ENCODE measurements around the gene SAP30BP.

SAP30BP gene

DNA sequence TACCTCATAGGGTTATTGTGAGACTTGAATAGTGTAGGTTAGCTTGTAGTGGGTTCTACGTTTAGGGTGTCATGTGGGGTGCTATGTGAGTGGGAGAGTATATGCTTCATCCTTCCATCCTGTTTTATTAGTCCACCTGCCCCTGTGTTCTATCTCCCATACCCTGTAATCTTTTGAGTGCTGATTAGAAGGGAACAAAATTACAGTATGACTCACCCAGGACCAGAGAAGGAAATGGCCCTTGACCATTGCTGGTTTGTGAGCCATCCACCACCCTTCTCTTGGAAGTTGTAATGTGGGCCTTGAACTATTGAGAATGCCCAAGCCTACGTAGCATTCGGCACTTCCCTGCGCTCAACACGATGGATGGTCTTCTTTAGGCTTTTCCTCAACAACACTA lies 17.1 kb downstream of the SAP30BP start:
- TF ChIP-seq ARNT (IDR thresholded peaks at IDR 0.05) (no peak), CTBP1 (IDR thresholded peaks at IDR 0.05; ENCODE audit: borderline replicate concordance) (no peak), LEF1 (IDR thresholded peaks at IDR 0.05; ENCODE audit: borderline replicate concordance) (no peak), NFRKB (IDR thresholded peaks at IDR 0.05) (no peak), L3MBTL2 (conservative IDR thresholded peaks at IDR 0.05) (no peak), FOXA1 (IDR thresholded peaks at IDR 0.05) (no peak), FOXK2 (IDR thresholded peaks at IDR 0.05) (no peak), HDGF (IDR thresholded peaks at IDR 0.05; ENCODE audit: borderline replicate concordance) (no peak), SP1 (IDR thresholded peaks at IDR 0.05) (no peak), TARDBP (IDR thresholded peaks at IDR 0.05) (no peak), SUZ12 (IDR thresholded peaks at IDR 0.05) (no peak), ZNF384 (IDR thresholded peaks at IDR 0.05) (no peak), ELF4 (IDR thresholded peaks at IDR 0.05) (no peak), BHLHE40 (IDR thresholded peaks at IDR 0.05; ENCODE audit: borderline replicate concordance) (no peak), FOXM1 (IDR thresholded peaks at IDR 0.05; ENCODE audit: borderline replicate concordance) (no peak)
- TF ChIP-seq, protein P1, sequence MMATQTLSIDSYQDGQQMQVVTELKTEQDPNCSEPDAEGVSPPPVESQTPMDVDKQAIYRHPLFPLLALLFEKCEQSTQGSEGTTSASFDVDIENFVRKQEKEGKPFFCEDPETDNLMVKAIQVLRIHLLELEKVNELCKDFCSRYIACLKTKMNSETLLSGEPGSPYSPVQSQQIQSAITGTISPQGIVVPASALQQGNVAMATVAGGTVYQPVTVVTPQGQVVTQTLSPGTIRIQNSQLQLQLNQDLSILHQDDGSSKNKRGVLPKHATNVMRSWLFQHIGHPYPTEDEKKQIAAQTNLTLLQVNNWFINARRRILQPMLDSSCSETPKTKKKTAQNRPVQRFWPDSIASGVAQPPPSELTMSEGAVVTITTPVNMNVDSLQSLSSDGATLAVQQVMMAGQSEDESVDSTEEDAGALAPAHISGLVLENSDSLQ (IDR thresholded peaks at IDR 0.05), result no peak
- no peak for DNase-seq (ENCODE audit: extremely low spot score)
- ChIA-PET POLR2A (no interaction called here), CTCF (interaction anchor here (0.6 to 1.8 kb wide), 4 partner anchors 9 to 65 kb away, joined by 3 to 8 read pairs (median 4); no protein-coding TSS in a partner anchor)

- TF ChIP-seq SP1 (IDR thresholded peaks at IDR 0.05), result no peak
- no peak for TF ChIP-seq ARNT (IDR thresholded peaks at IDR 0.05)
- TF ChIP-seq BHLHE40 (IDR thresholded peaks at IDR 0.05; ENCODE audit: borderline replicate concordance), result no peak
- no peak for TF ChIP-seq NFRKB (IDR thresholded peaks at IDR 0.05)
- no peak for TF ChIP-seq ZNF384 (IDR thresholded peaks at IDR 0.05)
- TF ChIP-seq LEF1 (IDR thresholded peaks at IDR 0.05; ENCODE audit: borderline replicate concordance), result no peak
- TF ChIP-seq FOXK2 (IDR thresholded peaks at IDR 0.05), result no peak
- TF ChIP-seq FOXM1 (IDR thresholded peaks at IDR 0.05; ENCODE audit: borderline replicate concordance), result no peak
- no peak for TF ChIP-seq FOXA1 (IDR thresholded peaks at IDR 0.05)
- TF ChIP-seq HDGF (IDR thresholded peaks at IDR 0.05; ENCODE audit: borderline replicate concordance), result no peak
- no peak for TF ChIP-seq SUZ12 (IDR thresholded peaks at IDR 0.05)
- no peak for TF ChIP-seq TARDBP (IDR thresholded peaks at IDR 0.05)
- no peak for TF ChIP-seq ELF4 (IDR thresholded peaks at IDR 0.05)
- TF ChIP-seq, protein P1 (IDR thresholded peaks at IDR 0.05), result no peak
- no peak for TF ChIP-seq CTBP1 (IDR thresholded peaks at IDR 0.05; ENCODE audit: borderline replicate concordance)
- TF ChIP-seq L3MBTL2 (conservative IDR thresholded peaks at IDR 0.05), result no peak
- ChIA-PET POLR2A (interaction anchor here (1.2 kb wide), 1 partner anchor 95 kb away, joined by 3 read pairs; a partner anchor contains a TSS), CTCF (interaction anchor here (1.8 kb wide), 1 partner anchor 63 kb away, joined by 8 read pairs; no protein-coding TSS in a partner anchor)
- DNase-seq (ENCODE audit: extremely low spot score), result no peak
Observed at GRCh38 chr17:75684924-75685323, 17.8 kb downstream of the SAP30BP start.

DNA sequence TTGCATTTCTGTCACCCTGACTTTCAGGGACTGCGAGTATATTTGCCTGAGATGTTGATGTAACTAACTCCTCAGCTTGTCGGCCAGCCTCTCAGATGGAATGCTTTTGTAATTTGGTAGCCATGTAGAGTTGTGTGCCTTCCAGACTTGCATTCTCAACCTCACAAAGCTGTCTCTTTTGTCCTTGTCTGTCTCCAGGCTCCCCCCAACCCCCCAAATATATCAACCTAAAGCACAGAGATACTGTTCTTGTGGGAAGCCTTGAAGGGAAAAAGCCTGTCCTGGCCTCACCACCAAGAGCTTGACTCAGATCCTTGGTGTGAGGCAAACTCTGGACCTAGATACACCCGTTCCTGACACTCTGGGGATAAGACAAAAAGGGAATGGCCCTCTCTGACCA lies 18.4 kb downstream of the SAP30BP start:
- ChIA-PET POLR2A (interaction anchor here (1.2 kb wide), 1 partner anchor 94 kb away, joined by 3 read pairs; a partner anchor contains a TSS), CTCF (interaction anchor here (0.6 to 1.8 kb wide), 3 partner anchors 10 to 102 kb away, joined by 3 to 8 read pairs (median 4); no protein-coding TSS in a partner anchor)
- TF ChIP-seq CTBP1 (IDR thresholded peaks at IDR 0.05; ENCODE audit: borderline replicate concordance) (no peak), ARNT (IDR thresholded peaks at IDR 0.05) (no peak), FOXK2 (IDR thresholded peaks at IDR 0.05) (no peak), FOXM1 (IDR thresholded peaks at IDR 0.05; ENCODE audit: borderline replicate concordance) (no peak), SP1 (IDR thresholded peaks at IDR 0.05) (no peak), L3MBTL2 (conservative IDR thresholded peaks at IDR 0.05) (no peak), TARDBP (IDR thresholded peaks at IDR 0.05) (no peak), SUZ12 (IDR thresholded peaks at IDR 0.05) (no peak), BHLHE40 (IDR thresholded peaks at IDR 0.05; ENCODE audit: borderline replicate concordance) (no peak), ELF4 (IDR thresholded peaks at IDR 0.05) (no peak), ZNF384 (IDR thresholded peaks at IDR 0.05) (no peak), FOXA1 (IDR thresholded peaks at IDR 0.05) (no peak), HDGF (IDR thresholded peaks at IDR 0.05; ENCODE audit: borderline replicate concordance) (no peak), NFRKB (IDR thresholded peaks at IDR 0.05) (no peak), LEF1 (IDR thresholded peaks at IDR 0.05; ENCODE audit: borderline replicate concordance) (no peak)
- TF ChIP-seq, protein P1 (IDR thresholded peaks at IDR 0.05), result no peak
- no peak for DNase-seq (ENCODE audit: extremely low spot score)

- no peak for TF ChIP-seq LEF1 (IDR thresholded peaks at IDR 0.05; ENCODE audit: borderline replicate concordance)
- no peak for TF ChIP-seq ARNT (IDR thresholded peaks at IDR 0.05)
- no peak for TF ChIP-seq FOXA1 (IDR thresholded peaks at IDR 0.05)
- no peak for TF ChIP-seq NFRKB (IDR thresholded peaks at IDR 0.05)
- TF ChIP-seq FOXM1 (IDR thresholded peaks at IDR 0.05; ENCODE audit: borderline replicate concordance), result no peak
- no peak for TF ChIP-seq L3MBTL2 (conservative IDR thresholded peaks at IDR 0.05)
- TF ChIP-seq SUZ12 (IDR thresholded peaks at IDR 0.05), result no peak
- no peak for TF ChIP-seq HDGF (IDR thresholded peaks at IDR 0.05; ENCODE audit: borderline replicate concordance)
- TF ChIP-seq ELF4 (IDR thresholded peaks at IDR 0.05), result no peak
- TF ChIP-seq FOXK2 (IDR thresholded peaks at IDR 0.05), result no peak
- TF ChIP-seq, protein P1 (IDR thresholded peaks at IDR 0.05), result no peak
- no peak for TF ChIP-seq CTBP1 (IDR thresholded peaks at IDR 0.05; ENCODE audit: borderline replicate concordance)
- TF ChIP-seq BHLHE40 (IDR thresholded peaks at IDR 0.05; ENCODE audit: borderline replicate concordance), result no peak
- no peak for TF ChIP-seq TARDBP (IDR thresholded peaks at IDR 0.05)
- no peak for TF ChIP-seq SP1 (IDR thresholded peaks at IDR 0.05)
- TF ChIP-seq ZNF384 (IDR thresholded peaks at IDR 0.05), result no peak
- no peak for DNase-seq (ENCODE audit: extremely low spot score)
- POLR2A ChIA-PET, result no interaction called here
- CTCF ChIA-PET, result interaction anchor here (2.1 kb wide), 1 partner anchor 60 kb away, joined by 10 read pairs; no protein-coding TSS in a partner anchor
Observed at GRCh38 chr17:75688209-75688825, 21.2 kb downstream of the SAP30BP start.
